Middle frontal gyrus (tissue), 1 donor: ENCODE data around the gene STUM.

Experiments
- DNase-seq: peaks from one replicate; pipeline ENCODE4 v3.0.0-alpha.2; 2015; ENCODE audit warnings: low spot score; ENCODE audit errors: extremely low spot score

The STUM gene

DNA sequence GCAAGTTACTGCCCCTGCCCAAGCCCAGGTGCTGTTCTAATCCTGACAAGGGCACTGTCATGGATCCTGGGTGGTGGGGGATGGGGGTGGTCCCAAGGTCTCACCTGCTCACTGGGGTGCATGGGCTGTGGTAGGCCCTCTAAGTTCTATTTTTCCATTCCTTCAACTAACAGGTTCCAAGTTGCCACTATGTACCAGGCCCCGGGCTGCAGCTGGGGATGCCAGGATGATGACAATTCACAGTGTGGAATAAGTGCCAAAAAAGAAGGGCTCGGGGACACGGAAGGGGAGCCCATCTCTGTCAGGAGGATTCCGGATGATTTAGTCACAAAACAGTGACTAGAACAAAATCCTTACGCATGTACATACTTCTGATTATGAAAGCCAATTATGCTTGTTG is 76.0 kb downstream of the STUM start:
- no peak for DNase-seq

DNA sequence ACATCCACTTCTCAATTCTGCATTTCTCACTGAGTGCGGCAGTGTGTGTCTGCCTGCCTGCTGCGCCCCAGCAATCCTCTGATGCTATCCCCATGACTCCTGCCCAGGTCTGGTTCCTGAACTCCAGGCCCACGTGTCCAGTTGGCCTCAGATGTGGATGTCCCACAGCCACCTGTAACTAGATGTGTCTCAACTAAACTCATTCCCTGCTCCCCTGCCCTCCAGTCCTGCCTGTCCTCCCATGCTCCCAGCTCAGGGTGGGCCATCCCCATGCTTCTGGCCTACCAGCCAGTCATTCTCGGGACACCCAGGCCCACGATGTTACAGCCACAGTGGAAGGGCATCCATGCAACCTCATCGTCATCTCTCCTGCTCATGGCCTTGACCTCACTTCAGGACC is 76.8 kb downstream of the STUM start:
- DNase-seq = no peak

GRCh38 chr1:226625832-226626576 is 77.4 kb downstream of the STUM start:
- DNase-seq = no peak

DNA sequence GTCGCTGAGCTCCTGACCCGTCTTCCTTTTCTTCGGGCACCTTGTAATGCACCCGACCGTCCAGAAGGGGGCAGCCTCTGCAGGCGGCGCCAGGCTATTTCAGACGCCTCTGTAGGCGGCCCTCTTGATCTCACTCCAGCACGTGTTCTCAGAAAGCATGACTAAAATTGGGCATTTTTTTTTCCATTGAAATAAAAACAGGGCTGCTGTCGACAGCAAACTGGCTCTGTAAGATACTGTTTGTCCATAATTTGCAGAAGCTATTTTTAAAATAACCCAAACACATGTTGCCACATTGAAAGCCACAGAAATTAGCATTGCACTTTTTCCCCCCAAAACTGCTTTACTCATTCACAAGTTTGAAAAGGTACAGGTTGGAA is 78.0 kb downstream of the STUM start:
- peak; percentile 63 for DNase-seq

GRCh38 chr1:226627050-226627755 is 78.6 kb downstream of the STUM start:
- DNase-seq = no peak

DNA sequence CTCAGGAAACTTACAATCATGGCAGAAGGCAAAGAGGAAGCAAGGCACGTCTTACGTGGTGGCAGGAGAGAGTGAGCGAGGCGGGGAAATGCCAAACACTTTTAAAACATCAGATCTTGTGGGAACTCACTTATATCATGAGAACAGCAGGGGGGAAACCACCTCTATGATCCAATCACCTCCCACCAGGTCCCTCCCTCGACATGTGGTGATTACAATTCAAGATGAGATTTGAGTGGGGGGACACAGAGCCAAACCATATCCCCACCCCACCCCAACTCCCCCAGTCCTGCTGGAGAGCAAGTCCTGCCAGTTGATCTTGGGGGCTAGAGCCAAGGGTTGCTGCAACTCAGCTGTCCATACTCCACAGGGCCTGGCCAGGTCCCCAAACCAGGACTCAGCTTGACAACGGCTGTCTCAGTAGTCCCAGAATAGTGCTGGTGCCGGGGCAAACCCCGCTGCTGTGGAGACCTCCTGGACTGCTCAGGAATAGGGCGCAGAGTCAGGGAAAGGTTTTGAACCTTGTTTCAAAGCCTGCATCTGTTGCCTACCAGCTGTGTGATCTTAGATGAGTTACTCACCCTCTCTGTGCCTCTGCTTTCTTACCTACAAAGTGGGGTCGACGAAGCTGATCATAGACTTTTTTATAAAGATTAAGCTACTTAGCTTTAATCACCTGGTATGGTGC is 79.5 kb downstream of the STUM start:
- DNase-seq = no peak

- DNase-seq = no peak
Measured at GRCh38 chr1:226628612-226629155, 80.1 kb downstream of the STUM start.

DNA sequence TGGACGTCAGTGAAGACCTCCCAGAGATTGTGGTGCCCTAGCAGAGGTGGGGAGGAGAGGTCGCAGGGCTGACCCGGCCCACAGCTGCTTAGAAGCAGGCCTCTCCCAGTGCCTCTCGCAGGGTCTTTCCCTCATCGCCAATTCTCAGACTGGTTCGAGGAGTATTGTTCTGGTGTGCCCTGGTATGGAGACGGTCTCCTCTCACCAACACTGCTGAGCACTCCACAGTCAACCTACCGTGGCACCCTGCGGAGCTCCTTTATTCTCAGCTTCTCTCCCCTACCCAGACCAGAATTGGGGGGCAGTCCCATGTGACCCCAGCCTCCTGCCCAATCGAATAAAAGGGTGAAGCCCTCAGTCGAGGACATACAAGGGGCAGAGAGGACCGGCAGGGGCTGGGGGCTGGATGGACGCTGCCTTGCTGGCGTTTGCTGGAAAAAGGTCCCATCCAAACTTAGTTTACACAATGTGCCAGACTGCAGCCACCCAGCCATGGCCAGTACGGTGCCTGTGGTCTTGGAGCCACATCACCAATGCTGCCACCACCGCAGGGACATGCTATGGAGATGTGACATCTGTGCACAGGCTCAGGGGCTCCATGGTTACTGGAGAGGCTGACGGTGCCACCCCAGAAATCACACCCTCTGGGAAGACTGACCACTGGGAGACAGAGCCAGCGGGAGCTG is 80.8 kb downstream of the STUM start:
- no peak for DNase-seq

DNA sequence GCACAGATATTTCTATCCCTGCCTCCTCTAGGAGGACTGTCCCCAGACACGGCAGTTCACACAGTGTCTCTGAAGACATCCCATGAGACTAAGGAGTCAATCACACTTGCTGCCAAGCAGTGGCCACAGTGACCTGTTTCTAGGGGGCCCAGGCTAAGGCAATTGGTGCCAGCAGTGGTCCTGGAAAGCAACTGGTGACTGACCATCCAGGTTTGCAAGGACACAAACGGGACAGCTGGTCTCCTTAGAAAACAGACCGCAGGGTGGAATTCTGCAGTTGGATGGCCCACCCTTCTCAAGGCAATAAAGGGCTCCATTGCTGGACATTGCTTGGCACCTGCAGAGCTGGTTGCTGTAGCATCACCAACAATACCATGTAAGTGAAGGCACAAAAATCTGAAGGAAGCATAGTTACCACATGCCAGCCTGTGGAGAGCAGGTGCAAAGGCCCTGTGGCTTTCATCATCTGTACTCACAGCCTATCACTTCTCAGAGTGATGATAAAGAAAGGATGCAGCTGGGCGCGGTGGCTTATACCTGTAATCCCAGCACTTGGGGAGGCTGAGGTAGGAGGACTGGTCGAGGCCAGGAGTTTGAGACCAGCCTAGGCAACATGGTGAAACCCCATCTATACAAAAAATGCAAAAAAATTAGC is 81.5 kb downstream of the STUM start:
- no peak for DNase-seq

- no peak for DNase-seq
Measured at GRCh38 chr1:226630592-226630991, 82.0 kb downstream of the STUM start.

- DNase-seq = no peak
Measured at GRCh38 chr1:226631229-226632000, 82.9 kb downstream of the STUM start.

DNA sequence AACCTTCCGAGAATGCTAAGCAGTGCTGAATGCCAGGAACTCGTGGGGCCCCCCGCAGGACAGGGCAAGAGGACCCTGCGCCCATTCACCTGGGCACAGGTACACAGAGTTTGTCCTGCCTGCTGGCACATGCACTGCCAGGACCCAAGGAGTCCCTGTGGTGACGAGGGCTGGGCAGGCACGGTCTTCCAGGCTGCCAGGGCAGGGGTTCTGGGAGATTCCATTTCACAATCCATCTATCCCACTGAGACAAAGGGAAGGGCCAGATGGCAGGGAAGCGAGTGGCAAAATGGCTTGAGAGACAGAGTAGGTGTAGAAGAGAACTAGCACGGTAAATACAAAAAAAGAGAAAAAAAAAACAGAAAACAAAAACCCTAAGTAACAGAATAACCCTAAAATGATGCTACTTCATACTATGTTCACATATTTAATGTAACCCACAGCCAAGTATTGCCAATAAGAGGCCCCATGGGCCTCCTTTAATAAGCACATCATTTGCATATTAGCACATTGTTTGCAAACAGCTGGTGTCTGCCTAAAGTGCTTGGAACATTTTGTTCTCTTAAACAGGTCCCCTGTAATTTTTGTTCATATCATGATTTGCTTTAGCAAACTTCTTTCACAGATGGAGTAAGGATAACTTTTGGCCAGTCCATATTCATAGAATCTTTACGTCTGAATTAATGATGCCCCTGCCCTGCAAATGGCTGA is 83.8 kb downstream of the STUM start:
- DNase-seq = no peak

- DNase-seq = no peak
Measured at GRCh38 chr1:226632922-226633351, 84.4 kb downstream of the STUM start.

DNA sequence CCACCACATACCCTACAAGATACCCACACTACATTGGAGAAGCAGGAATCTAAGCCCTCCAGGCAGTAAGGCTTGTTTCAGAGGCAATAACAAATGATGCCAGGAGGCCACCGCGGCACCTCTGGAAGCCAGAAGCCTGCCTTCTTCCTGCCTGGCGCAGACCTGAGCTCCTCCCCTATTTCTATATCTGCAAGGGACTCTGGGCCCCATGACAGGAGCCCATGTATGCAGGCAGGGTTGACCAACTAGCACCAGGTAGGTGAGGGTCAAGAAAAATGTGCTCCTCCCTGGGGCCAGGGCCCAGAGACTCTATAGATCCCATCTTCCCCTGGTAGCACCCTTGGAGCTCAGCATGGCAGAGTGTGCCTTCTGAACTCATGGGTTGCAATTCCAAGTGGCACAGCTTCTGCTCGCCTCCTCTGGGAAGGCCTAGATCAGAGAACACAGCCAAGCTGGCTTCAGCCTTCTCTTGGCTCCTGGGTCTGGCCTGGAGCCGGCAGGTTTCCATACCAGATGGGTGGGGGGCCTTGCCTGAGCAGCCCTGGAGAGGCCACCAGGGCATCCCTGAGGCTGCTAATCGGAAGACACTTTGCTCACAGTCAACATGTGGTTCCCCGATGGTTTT is 85.1 kb downstream of the STUM start:
- DNase-seq = no peak

GRCh38 chr1:226634166-226634588 is 85.6 kb downstream of the STUM start:
- DNase-seq = no peak

DNA sequence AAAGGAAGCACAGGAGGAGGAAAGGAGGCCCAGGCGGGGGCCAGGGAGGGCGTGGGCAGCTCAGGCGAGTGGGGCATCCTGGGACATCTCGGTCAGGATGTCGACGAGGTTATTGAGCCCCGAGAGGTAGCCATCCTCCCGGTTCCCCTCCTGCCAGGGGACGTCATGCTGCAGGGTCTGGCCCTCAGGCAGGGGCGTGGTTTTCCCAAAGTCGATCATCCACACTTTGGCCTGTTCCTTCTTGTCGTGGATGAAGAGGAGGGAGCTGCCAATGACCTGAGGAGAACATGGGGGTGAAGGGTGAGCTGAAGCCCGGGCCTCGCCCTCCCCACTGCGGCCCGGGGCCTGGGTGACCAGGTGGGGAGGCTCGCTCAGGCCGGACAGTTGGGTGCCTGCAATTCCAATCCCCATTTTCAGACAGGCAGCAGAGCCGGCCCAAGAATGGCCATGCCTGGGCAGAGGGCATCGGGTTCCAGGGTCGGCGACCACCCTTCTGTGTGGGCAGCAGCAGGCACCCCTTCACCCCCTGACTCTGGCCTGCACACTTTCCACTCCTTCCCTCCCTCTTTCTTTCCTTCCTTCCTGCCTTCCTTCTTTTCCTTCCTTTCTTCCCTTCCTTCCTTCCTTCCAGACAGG is 86.2 kb downstream of the STUM start:
- no peak for DNase-seq

- DNase-seq = no peak
Measured at GRCh38 chr1:226635456-226635941, 86.9 kb downstream of the STUM start.

DNA sequence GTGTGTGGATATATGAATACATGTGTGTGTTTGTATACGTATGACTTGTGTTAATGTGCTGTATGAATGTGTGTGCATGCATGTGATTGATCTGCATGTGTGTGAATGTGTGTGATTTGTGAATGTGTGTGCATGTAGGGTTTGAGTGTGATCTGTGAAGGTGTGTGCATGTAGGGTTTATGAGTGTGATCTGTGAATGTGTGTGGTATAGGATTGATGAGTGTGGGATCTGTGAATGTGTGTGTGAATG is 88.2 kb downstream of the STUM start:
- no peak for DNase-seq
